Measurements from ENCODE around the gene TM2D3. TPM values are rescaled to one million over a fixed set of nuclear protein-coding genes. Genes with fewer than 3 reads are reported as not detected.
A peak's percentile ranks its signal among the peaks of the same experiment; 100 is the strongest.

The TM2D3 gene
- total and polyA plus RNA-seq, 10 of the 15 experiments (the other 5 are each of a cell fraction or from before 2014, with no cell fraction given) = 28.3 to 84.5 (median 45.0) TPM

- Histone ChIP-seq H3K9ac (ENCODE audit: control insufficient read depth, insufficient read depth, low read length) (peak overlapping the region; percentile 79), H3K4me3 (peak overlapping the region; percentile 83), H3K4me1 (ENCODE audit: control insufficient read depth, insufficient read depth, low read length) (peaks cover 20% of the 10 kb centered on the region), H3K4me2 (ENCODE audit: control insufficient read depth, insufficient read depth) (peak overlapping the region; percentile 88), H3K9me3 (replicated peaks; ENCODE audit: control insufficient read depth, insufficient read depth, low read length) (no peaks in the 10 kb centered on the region), H3K79me2 (ENCODE audit: control insufficient read depth, insufficient read depth, low read length) (peaks cover 46% of the 10 kb centered on the region), H3K27me3 (replicated peaks in 1 of 2; ENCODE audit: control insufficient read depth in 2 of 2, insufficient read depth in 2 of 2, low read length in 1 of 2) (no peaks in the 10 kb centered on the region), H3K27ac (ENCODE audit: control insufficient read depth, insufficient read depth) (peak overlapping the region; percentile 87), H4K20me1 (ENCODE audit: control insufficient read depth, insufficient read depth) (no peaks in the 10 kb centered on the region), H3K36me3 (ENCODE audit: control insufficient read depth in 2 of 2, insufficient read depth in 2 of 2, low read length in 1 of 2) (peaks cover under 1 to 11% of the 10 kb centered on the region in 2 experiments; a peak in 3 of 4 replicates), H2AFZ (ENCODE audit: control insufficient read depth, low read depth, low read length) (peak overlapping the region; percentile 84)
- ChIA-PET RAD21 (ENCODE audit: unreplicated experiment) (interaction anchor here (1.0 kb wide), 1 partner anchor 9 kb away, joined by 4 read pairs; no protein-coding TSS in a partner anchor), CTCF (interaction anchor here (1.0 to 1.2 kb wide), 2 partner anchors 10 to 357 kb away, joined by 3 read pairs; partner anchors contain the start of gene SNRPA1), POLR2A (interaction anchor here (0.9 kb wide), 1 partner anchor 72 kb away, joined by 3 read pairs; no protein-coding TSS in a partner anchor), SMC1A (ENCODE audit: uncharacterized antibody, unreplicated experiment) (interaction anchor here (1.0 kb wide), 1 partner anchor 10 kb away, joined by 5 read pairs; no protein-coding TSS in a partner anchor)
- ATAC-seq (peak; percentile 73), DNase-seq (ENCODE audit: low read depth, low spot score) (no peak), FAIRE-seq (no peak)
- WGBS (ENCODE audit: insufficient coverage, insufficient replicate concordance, low lambda C conversion rate, missing lambda C conversion rate) = 1% methylated on average over 32 of the region's 32 CpGs
- intact Hi-C loops (cut with micrococcal nuclease; ENCODE audit: unreplicated experiment) (loop anchor here (2.0 to 5.0 kb wide), 3 partner anchors 71 to 1049 kb away; partner anchors contain the start of genes ASB7, LINS1 and SELENOS), in situ Hi-C loops (cut with MboI) (no loop called here)
- no peak for TF ChIP-seq CHD2 (IDR thresholded peaks at IDR 0.05; ENCODE audit: borderline replicate concordance, low read depth, low read length)
- TF ChIP-seq ETV6 (conservative IDR thresholded peaks at IDR 0.05 in 1 of 2, IDR thresholded peaks at IDR 0.05 in 1 of 2; ENCODE audit: borderline replicate concordance in 1 of 2, low read depth in 1 of 2) = peak in 1 of 2 experiments; percentile 5; a peak in 1 of 4 replicates
- no peak for TF ChIP-seq TCF12 (IDR thresholded peaks at IDR 0.05; ENCODE audit: low read depth, low read length)
- TF ChIP-seq SIX5 (IDR thresholded peaks at IDR 0.05; ENCODE audit: low read depth, low read length, severe bottlenecking) = no peak
- no TSS peak for BruUV-seq (replicated peaks)
Measured at GRCh38 chr15:101651554-101652097, 555 bp downstream of the TM2D3 start.

DNA sequence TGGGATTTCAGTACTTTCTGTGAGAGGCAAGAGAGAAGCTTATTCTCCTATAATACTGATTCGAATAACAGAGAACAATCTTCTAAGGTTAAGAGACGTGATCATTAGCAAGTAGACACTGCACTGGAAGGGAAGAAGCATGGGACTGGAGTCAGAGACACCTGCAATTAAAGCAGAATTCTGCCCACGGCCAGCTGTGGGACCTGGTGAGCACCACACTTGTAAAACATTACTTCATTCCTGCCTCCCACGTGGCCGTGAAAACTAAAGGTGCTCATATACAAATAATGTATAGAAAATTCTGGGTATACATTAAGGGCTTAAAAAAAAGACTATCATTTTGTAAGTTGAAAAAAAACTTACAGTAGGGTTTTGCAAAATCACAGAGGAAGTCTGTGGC is 2.0 kb downstream of the TM2D3 start:
- ATAC-seq (no peak), DNase-seq (ENCODE audit: low read depth, low spot score) (no peak), FAIRE-seq (no peak)
- intact Hi-C loops (cut with micrococcal nuclease; ENCODE audit: unreplicated experiment) = loop anchor here (5.0 kb wide), 2 partner anchors 373 to 1048 kb away; partner anchors contain the start of genes ASB7, LINS1 and SELENOS
- Histone ChIP-seq H3K9ac (ENCODE audit: control insufficient read depth, insufficient read depth, low read length) (peak overlapping the region; percentile 14; the same call in 1 of the 2 replicates), H3K27ac (ENCODE audit: control insufficient read depth, insufficient read depth) (no peak overlapping the region), H3K27me3 (replicated peaks in 1 of 2; ENCODE audit: control insufficient read depth in 2 of 2, insufficient read depth in 2 of 2, low read length in 1 of 2) (no peaks in the 10 kb centered on the region), H3K36me3 (ENCODE audit: control insufficient read depth in 2 of 2, insufficient read depth in 2 of 2, low read length in 1 of 2) (peaks cover 1 to 16% of the 10 kb centered on the region in 2 experiments; a peak in 3 of 4 replicates), H2AFZ (ENCODE audit: control insufficient read depth, low read depth, low read length) (no peak overlapping the region), H3K79me2 (ENCODE audit: control insufficient read depth, insufficient read depth, low read length) (peaks cover 46% of the 10 kb centered on the region), H3K4me1 (ENCODE audit: control insufficient read depth, insufficient read depth, low read length) (peaks cover 20% of the 10 kb centered on the region), H4K20me1 (ENCODE audit: control insufficient read depth, insufficient read depth) (no peaks in the 10 kb centered on the region), H3K4me2 (ENCODE audit: control insufficient read depth, insufficient read depth) (peak overlapping the region; percentile 88), H3K9me3 (replicated peaks; ENCODE audit: control insufficient read depth, insufficient read depth, low read length) (no peaks in the 10 kb centered on the region), H3K4me3 (peak overlapping the region; percentile 83; the same call in 1 of the 2 replicates)
- ChIA-PET CTCF (interaction anchor here (0.7 to 2.6 kb wide), 3 partner anchors 9 to 387 kb away, joined by 3 to 23 read pairs (median 4); no protein-coding TSS in a partner anchor), POLR2A (interaction anchor here (0.8 kb wide), 1 partner anchor 374 kb away, joined by 4 read pairs; no protein-coding TSS in a partner anchor), SMC1A (ENCODE audit: uncharacterized antibody, unreplicated experiment) (interaction anchor here (0.9 to 1.4 kb wide), 5 partner anchors 9 to 407 kb away, joined by 3 to 5 read pairs (median 4); no protein-coding TSS in a partner anchor), RAD21 (ENCODE audit: unreplicated experiment) (interaction anchor here (1.5 to 1.8 kb wide), 2 partner anchors 9 to 73 kb away, joined by 4 to 8 read pairs; no protein-coding TSS in a partner anchor)
- 84% methylated on average over 5 of the region's 5 CpGs for WGBS (ENCODE audit: insufficient coverage, insufficient replicate concordance, low lambda C conversion rate, missing lambda C conversion rate)
- in situ Hi-C loops (cut with MboI) = no loop called here
- no TSS peak for BruUV-seq (replicated peaks)
- no peak for TF ChIP-seq ZNF217 (IDR thresholded peaks at IDR 0.05)
- no peak for TF ChIP-seq KAT2A (conservative IDR thresholded peaks at IDR 0.05; ENCODE audit: control insufficient read depth, low read depth, low read length)
- no peak for TF ChIP-seq JUND (IDR thresholded peaks at IDR 0.05; ENCODE audit: low read depth, low read length)
- TF ChIP-seq, protein P1, sequence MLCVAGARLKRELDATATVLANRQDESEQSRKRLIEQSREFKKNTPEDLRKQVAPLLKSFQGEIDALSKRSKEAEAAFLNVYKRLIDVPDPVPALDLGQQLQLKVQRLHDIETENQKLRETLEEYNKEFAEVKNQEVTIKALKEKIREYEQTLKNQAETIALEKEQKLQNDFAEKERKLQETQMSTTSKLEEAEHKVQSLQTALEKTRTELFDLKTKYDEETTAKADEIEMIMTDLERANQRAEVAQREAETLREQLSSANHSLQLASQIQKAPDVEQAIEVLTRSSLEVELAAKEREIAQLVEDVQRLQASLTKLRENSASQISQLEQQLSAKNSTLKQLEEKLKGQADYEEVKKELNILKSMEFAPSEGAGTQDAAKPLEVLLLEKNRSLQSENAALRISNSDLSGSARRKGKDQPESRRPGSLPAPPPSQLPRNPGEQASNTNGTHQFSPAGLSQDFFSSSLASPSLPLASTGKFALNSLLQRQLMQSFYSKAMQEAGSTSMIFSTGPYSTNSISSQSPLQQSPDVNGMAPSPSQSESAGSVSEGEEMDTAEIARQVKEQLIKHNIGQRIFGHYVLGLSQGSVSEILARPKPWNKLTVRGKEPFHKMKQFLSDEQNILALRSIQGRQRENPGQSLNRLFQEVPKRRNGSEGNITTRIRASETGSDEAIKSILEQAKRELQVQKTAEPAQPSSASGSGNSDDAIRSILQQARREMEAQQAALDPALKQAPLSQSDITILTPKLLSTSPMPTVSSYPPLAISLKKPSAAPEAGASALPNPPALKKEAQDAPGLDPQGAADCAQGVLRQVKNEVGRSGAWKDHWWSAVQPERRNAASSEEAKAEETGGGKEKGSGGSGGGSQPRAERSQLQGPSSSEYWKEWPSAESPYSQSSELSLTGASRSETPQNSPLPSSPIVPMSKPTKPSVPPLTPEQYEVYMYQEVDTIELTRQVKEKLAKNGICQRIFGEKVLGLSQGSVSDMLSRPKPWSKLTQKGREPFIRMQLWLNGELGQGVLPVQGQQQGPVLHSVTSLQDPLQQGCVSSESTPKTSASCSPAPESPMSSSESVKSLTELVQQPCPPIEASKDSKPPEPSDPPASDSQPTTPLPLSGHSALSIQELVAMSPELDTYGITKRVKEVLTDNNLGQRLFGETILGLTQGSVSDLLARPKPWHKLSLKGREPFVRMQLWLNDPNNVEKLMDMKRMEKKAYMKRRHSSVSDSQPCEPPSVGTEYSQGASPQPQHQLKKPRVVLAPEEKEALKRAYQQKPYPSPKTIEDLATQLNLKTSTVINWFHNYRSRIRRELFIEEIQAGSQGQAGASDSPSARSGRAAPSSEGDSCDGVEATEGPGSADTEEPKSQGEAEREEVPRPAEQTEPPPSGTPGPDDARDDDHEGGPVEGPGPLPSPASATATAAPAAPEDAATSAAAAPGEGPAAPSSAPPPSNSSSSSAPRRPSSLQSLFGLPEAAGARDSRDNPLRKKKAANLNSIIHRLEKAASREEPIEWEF (IDR thresholded peaks at IDR 0.05; ENCODE audit: insufficient replicate concordance, low read depth, low read length) = no peak
- no peak for TF ChIP-seq MTA2 (IDR thresholded peaks at IDR 0.05; ENCODE audit: low read depth)
- no peak for TF ChIP-seq PAX5 (IDR thresholded peaks at IDR 0.05; ENCODE audit: borderline replicate concordance, low read depth, low read length)
